HepG2 (cell line): Measurements from ENCODE around the gene PIP5KL1. TPM values are rescaled to one million over a fixed set of nuclear protein-coding genes. Genes with fewer than 3 reads are reported as not detected.
A peak's percentile ranks its signal among the peaks of the same experiment; 100 is the strongest.

Experiments used
- ARNTL ChIP-seq: sonication (generic); formaldehyde crosslinking; IDR thresholded peaks from 2 replicates; pipeline ENCODE4 v1.4.0; 2020; ENCODE audit warnings: mild to moderate bottlenecking, missing genetic modification reagents
- CEBPB ChIP-seq: IDR thresholded peaks from 2 replicates; pipeline ENCODE4 v1.6.1; 2011; ENCODE audit warnings: low read depth, low read length, improper control_type of control experiment, borderline replicate concordance
- KMT2B ChIP-seq: IDR thresholded peaks from 2 replicates; pipeline ENCODE4 v1.6.1; 2016; ENCODE audit warnings: missing genetic modification reagents, missing compliant biosample characterization
- PLRG1 ChIP-seq: fragments of 450-650 bp; conservative IDR thresholded peaks from 2 replicates; pipeline ENCODE4 v1.6.1; 2016
- TSC22D2 ChIP-seq: sonication (generic); formaldehyde crosslinking; IDR thresholded peaks from 2 replicates; pipeline ENCODE4 v1.5.1; 2020; ENCODE audit warnings: missing genetic modification reagents, mild to moderate bottlenecking, borderline replicate concordance
- ZC3H13 ChIP-seq: sonication (generic); formaldehyde crosslinking; IDR thresholded peaks from 2 replicates; pipeline ENCODE4 v1.8.1; 2023; ENCODE audit warnings: mild to moderate bottlenecking, missing genetic modification reagents, moderate library complexity
- ZKSCAN8 ChIP-seq: IDR thresholded peaks from 2 replicates; pipeline ENCODE4 v1.6.1; 2016; ENCODE audit warnings: borderline replicate concordance, missing genetic modification reagents, missing compliant biosample characterization
- ZNF33B ChIP-seq: sonication (generic); formaldehyde crosslinking; IDR thresholded peaks from 2 replicates; pipeline ENCODE4 v1.5.1; 2020; ENCODE audit warnings: mild to moderate bottlenecking, missing genetic modification reagents
- polyA plus RNA-seq, 8 experiments: library from polyadenylated mRNA; depleted of rRNA in 3 of 8; stranded (reverse) in 7 of 8; unstranded in 1 of 8; fragments of >200 nt; fragmentation: Illumina TruSeq in 4 of 8; extraction: Trizol in 4 of 8; gene quantifications; 2 replicates each; pipeline versions ENCODE4 v1.2.1 to v1.2.3, GENCODE V29; 2011 to 2016; ENCODE audit warnings: low read depth in 4 of 8, missing spikeins in 1 of 8, mixed read lengths in 1 of 8; ENCODE audit not compliant: insufficient read depth in 1 of 8
- total RNA-seq, 5 experiments: library from RNA; depleted of rRNA; stranded (reverse); fragments of >200 nt; fragmentation: Illumina TruSeq; extraction: Trizol; gene quantifications; 2 replicates each; pipeline ENCODE4 v1.2.3, GENCODE V29; 2016; ENCODE audit warnings: low read depth in 1 of 5
- TF ChIP-seq, protein P1 (sequence below): sonication (generic); formaldehyde crosslinking; IDR thresholded peaks from 2 replicates; pipeline ENCODE4 v1.4.0; 2020; ENCODE audit warnings: mild to moderate bottlenecking, missing genetic modification reagents
- TF ChIP-seq, protein P2 (sequence below): IDR thresholded peaks from 2 replicates; pipeline ENCODE4 v1.6.1; 2016; ENCODE audit warnings: missing biosample characterization, missing genetic modification reagents, low read depth
- TF ChIP-seq, protein P3 (sequence below): sonication (generic); formaldehyde crosslinking; IDR thresholded peaks from 2 replicates; pipeline ENCODE4 v1.8.1; 2023; ENCODE audit warnings: mild to moderate bottlenecking, missing genetic modification reagents
- TF ChIP-seq, protein P4 (sequence below): sonication (generic); formaldehyde crosslinking; IDR thresholded peaks from 2 replicates; pipeline ENCODE4 v1.5.1; 2020; ENCODE audit warnings: missing genetic modification reagents, mild to moderate bottlenecking, borderline replicate concordance
- TF ChIP-seq, protein P5 (sequence below): fragments of 450-650 bp; IDR thresholded peaks from 2 replicates; pipeline ENCODE4 v1.6.1; 2016
- TF ChIP-seq, protein P6 (sequence below): sonication (generic); IDR thresholded peaks from 2 replicates; pipeline ENCODE4 v1.6.1; 2016; ENCODE audit warnings: low read depth, borderline replicate concordance
- TF ChIP-seq, protein P7 (sequence below): sonication (generic); formaldehyde crosslinking; IDR thresholded peaks from 2 replicates; pipeline ENCODE4 v1.5.0; 2020; ENCODE audit warnings: mild to moderate bottlenecking, low read depth, missing genetic modification reagents, borderline replicate concordance
- TF ChIP-seq, protein P8 (sequence below): sonication (generic); formaldehyde crosslinking; IDR thresholded peaks from 2 replicates; pipeline ENCODE4 v1.8.0; 2022; ENCODE audit warnings: missing genetic modification reagents, low read depth, mild to moderate bottlenecking, borderline replicate concordance

PIP5KL1 gene
- total and polyA plus RNA-seq, 2 of the 13 experiments (the other 11 are each of a cell fraction or from before 2014, with no cell fraction given) = 0.20 to 0.49 TPM

DNA sequence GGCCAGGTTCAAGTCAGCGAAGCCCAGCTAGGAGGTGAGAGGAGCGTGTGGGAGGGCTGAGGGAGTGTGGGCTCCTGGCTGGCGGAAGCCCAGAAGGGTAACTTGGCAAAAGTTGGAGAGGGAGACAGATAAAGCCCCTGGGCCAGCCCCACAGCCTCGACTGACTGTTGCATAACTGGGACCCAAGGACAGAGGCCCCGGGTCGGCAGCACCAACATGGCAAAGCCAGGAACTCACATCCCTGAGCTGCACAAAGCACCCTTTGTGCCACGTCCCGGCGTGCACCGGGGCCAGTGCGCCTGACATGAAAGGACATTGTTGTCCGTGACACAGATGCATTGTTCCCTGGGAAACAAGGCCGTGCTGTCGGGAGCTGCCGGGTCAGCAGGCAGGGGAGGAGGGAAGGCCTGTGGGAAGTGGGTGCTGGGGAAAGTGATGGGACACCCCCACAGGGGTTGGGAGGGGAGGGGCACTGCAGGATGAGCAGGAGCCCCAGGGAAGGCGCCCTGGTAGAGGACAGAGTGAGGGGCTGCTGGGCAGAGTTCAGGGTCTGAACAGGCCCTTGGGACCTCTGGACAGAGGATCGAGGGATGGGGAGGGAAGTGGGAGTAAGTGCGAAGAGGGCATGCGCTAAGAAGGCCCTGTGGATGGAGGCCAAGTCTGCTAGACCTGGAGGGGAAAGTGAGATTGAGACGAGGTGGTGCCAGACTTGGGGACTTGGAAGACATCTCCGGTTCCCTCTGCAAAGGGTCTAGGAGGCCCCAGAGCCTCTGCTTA is 20.1 kb upstream of the PIP5KL1 start (continued):
- TF ChIP-seq, protein P1, sequence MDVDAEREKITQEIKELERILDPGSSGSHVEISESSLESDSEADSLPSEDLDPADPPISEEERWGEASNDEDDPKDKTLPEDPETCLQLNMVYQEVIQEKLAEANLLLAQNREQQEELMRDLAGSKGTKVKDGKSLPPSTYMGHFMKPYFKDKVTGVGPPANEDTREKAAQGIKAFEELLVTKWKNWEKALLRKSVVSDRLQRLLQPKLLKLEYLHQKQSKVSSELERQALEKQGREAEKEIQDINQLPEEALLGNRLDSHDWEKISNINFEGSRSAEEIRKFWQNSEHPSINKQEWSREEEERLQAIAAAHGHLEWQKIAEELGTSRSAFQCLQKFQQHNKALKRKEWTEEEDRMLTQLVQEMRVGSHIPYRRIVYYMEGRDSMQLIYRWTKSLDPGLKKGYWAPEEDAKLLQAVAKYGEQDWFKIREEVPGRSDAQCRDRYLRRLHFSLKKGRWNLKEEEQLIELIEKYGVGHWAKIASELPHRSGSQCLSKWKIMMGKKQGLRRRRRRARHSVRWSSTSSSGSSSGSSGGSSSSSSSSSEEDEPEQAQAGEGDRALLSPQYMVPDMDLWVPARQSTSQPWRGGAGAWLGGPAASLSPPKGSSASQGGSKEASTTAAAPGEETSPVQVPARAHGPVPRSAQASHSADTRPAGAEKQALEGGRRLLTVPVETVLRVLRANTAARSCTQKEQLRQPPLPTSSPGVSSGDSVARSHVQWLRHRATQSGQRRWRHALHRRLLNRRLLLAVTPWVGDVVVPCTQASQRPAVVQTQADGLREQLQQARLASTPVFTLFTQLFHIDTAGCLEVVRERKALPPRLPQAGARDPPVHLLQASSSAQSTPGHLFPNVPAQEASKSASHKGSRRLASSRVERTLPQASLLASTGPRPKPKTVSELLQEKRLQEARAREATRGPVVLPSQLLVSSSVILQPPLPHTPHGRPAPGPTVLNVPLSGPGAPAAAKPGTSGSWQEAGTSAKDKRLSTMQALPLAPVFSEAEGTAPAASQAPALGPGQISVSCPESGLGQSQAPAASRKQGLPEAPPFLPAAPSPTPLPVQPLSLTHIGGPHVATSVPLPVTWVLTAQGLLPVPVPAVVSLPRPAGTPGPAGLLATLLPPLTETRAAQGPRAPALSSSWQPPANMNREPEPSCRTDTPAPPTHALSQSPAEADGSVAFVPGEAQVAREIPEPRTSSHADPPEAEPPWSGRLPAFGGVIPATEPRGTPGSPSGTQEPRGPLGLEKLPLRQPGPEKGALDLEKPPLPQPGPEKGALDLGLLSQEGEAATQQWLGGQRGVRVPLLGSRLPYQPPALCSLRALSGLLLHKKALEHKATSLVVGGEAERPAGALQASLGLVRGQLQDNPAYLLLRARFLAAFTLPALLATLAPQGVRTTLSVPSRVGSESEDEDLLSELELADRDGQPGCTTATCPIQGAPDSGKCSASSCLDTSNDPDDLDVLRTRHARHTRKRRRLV (CRISPR knock-in tag) = peak; percentile 82
- TF ChIP-seq, protein P2, sequence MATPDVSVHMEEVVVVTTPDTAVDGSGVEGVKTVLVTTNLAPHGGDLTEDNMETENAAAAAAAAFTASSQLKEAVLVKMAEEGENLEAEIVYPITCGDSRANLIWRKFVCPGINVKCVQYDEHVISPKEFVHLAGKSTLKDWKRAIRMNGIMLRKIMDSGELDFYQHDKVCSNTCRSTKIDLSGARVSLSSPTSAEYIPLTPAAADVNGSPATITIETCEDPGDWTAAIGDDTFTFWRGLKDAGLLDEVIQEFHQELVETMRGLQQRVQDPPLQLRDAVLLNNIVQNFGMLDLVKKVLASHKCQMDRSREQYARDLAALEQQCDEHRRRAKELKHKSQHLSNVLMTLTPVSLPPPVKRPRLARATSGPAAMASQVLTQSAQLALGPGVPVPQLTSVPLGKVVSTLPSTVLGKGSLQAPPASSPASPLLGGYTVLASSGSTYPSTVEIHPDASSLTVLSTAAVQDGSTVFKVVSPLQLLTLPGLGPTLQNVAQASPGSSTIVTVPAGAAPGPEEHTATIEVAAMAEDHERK (CRISPR knock-in tag) = no peak
- TF ChIP-seq ARNTL (CRISPR knock-in tag) (peak; percentile 88), PLRG1 (no peak), ZKSCAN8 (CRISPR knock-in tag) (peak; percentile 71; the same call in 1 of the 2 replicates), KMT2B (peak; percentile 47; the same call in 1 of the 2 replicates), TSC22D2 (CRISPR knock-in tag) (peak; percentile 42; the same call in 1 of the 2 replicates), CEBPB (peak; percentile 92), ZC3H13 (CRISPR knock-in tag) (0 out of 2 replicates have a peak, but pooled peaks have one; percentile 51), ZNF33B (CRISPR knock-in tag) (peak; percentile 83; the same call in 1 of the 2 replicates)
- TF ChIP-seq, protein P3, sequence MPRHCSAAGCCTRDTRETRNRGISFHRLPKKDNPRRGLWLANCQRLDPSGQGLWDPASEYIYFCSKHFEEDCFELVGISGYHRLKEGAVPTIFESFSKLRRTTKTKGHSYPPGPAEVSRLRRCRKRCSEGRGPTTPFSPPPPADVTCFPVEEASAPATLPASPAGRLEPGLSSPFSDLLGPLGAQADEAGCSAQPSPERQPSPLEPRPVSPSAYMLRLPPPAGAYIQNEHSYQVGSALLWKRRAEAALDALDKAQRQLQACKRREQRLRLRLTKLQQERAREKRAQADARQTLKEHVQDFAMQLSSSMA = no peak
- TF ChIP-seq, protein P4, sequence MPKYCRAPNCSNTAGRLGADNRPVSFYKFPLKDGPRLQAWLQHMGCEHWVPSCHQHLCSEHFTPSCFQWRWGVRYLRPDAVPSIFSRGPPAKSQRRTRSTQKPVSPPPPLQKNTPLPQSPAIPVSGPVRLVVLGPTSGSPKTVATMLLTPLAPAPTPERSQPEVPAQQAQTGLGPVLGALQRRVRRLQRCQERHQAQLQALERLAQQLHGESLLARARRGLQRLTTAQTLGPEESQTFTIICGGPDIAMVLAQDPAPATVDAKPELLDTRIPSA (CRISPR knock-in tag) = no peak
- TF ChIP-seq, protein P5, sequence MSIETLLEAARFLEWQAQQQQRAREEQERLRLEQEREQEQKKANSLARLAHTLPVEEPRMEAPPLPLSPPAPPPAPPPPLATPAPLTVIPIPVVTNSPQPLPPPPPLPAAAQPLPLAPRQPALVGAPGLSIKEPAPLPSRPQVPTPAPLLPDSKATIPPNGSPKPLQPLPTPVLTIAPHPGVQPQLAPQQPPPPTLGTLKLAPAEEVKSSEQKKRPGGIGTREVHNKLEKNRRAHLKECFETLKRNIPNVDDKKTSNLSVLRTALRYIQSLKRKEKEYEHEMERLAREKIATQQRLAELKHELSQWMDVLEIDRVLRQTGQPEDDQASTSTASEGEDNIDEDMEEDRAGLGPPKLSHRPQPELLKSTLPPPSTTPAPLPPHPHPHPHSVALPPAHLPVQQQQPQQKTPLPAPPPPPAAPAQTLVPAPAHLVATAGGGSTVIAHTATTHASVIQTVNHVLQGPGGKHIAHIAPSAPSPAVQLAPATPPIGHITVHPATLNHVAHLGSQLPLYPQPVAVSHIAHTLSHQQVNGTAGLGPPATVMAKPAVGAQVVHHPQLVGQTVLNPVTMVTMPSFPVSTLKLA = peak; percentile 41; the same call in 1 of the 2 replicates
- TF ChIP-seq, protein P6, sequence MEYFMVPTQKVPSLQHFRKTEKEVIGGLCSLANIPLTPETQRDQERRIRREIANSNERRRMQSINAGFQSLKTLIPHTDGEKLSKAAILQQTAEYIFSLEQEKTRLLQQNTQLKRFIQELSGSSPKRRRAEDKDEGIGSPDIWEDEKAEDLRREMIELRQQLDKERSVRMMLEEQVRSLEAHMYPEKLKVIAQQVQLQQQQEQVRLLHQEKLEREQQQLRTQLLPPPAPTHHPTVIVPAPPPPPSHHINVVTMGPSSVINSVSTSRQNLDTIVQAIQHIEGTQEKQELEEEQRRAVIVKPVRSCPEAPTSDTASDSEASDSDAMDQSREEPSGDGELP = peak; percentile 76; the same call in 1 of the 2 replicates
- TF ChIP-seq, protein P7, sequence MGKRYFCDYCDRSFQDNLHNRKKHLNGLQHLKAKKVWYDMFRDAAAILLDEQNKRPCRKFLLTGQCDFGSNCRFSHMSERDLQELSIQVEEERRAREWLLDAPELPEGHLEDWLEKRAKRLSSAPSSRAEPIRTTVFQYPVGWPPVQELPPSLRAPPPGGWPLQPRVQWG (CRISPR knock-in tag) = no peak
- TF ChIP-seq, protein P8, sequence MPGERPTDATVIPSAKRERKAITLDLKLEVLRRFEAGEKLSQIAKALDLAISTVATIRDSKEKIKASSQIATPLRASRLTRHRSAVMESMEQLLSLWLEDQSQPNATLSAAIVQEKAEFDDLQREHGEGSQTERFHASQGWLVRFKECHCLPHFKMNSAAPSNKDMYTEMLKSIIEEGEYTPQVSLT (CRISPR knock-in tag) = no peak; the same call in 1 of the 2 replicates
